Measurements from ENCODE around the gene RABL2A. TPM values are rescaled to one million over a fixed set of nuclear protein-coding genes. Genes with fewer than 3 reads are reported as not detected.
"Not testable (repeated sequence)": the region's sequence is repeated elsewhere in the genome, so short reads cannot be mapped to it uniquely, and the experiment has no call there.

Gene RABL2A
- polyA plus RNA-seq, 1 donor (not counting 4 experiments of a cell fraction or from before 2014, with no cell fraction given), result 6.7 TPM

DNA sequence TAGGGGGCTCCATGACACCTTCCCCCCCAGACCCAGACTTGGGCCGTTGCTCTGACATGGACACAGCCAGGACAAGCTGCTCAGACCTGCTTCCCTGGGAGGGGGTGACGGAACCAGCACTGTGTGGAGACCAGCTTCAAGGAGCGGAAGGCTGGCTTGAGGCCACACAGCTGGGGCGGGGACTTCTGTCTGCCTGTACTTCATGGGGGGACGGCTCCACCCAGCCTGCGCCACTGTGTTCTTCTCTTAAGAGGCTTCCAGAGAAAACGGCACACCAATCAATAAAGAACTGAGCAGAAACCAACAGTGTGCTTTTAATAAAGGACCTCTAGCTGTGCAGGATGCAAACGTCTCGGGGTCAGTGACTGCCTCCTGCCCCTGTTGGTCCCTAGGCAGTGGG lies 28.3 kb upstream of the RABL2A start:
- FAIRE-seq, result not testable (repeated sequence)

DNA sequence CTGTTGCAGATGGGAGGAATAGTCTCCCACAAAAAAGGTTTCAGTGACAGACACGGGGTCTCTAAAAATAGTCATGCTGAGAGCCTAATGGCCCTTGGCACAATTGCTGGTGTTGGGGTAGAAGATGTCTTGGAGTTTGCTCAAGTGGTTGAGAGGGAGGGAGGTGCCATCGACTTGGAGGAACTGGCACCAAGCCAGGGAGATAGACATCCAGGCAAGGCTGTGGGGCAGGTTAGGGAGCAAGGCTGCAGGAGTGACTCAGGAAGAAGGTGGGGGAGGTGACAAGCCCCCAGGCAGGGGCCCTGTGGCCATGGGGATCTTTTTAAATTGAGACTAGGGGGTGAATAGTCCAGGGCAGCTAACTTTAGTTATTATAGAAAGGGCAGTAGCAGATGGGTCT lies 27.9 kb upstream of the RABL2A start:
- H3K27me3 ChIP-seq (ENCODE audit: control insufficient read depth, extremely low read depth, insufficient read depth, low read length); DNase-seq (ENCODE audit: low read depth, low spot score); H3K4me1 ChIP-seq (ENCODE audit: control insufficient read depth, extremely low read depth, insufficient read depth, low read length): not testable (repeated sequence)

More for the DNA sequence above, 28.3 kb upstream of the RABL2A start:
- H2AFZ ChIP-seq (ENCODE audit: control insufficient read depth, low read length); H3K27ac ChIP-seq (ENCODE audit: control insufficient read depth, insufficient read depth, low read length); H3K27me3 ChIP-seq (ENCODE audit: control insufficient read depth, extremely low read depth, insufficient read depth, low read length); H3K9me3 ChIP-seq (ENCODE audit: control insufficient read depth, low read depth, low read length); H3K36me3 ChIP-seq (ENCODE audit: control insufficient read depth in 2 of 2, extremely low read depth in 1 of 2, insufficient read depth in 2 of 2, low read length in 2 of 2); H3K9me1 ChIP-seq (ENCODE audit: control insufficient read depth, extremely low read depth, insufficient read depth, low read length); H3K4me3 ChIP-seq (ENCODE audit: control insufficient read depth in 2 of 3, extremely low read depth in 1 of 3, insufficient read depth in 2 of 3, low read depth in 1 of 3, low read length in 3 of 3); dilution Hi-C loops (cut with MboI; ENCODE audit: extremely low pct_ligation_motif_present, low sequenced_read_pairs); DNase-seq (ENCODE audit: low read depth, low spot score); H3K9ac ChIP-seq (ENCODE audit: control insufficient read depth, extremely low read depth, insufficient read depth, low read length); H3K79me2 ChIP-seq (ENCODE audit: control insufficient read depth, insufficient read depth, low read length); H3K4me2 ChIP-seq (ENCODE audit: control insufficient read depth, extremely low read depth, insufficient read depth, low read depth, low read length); H3K4me1 ChIP-seq (ENCODE audit: control insufficient read depth, extremely low read depth, insufficient read depth, low read length); H4K20me1 ChIP-seq (ENCODE audit: control insufficient read depth, extremely low read depth, insufficient read depth, low read length): not testable (repeated sequence)

DNA sequence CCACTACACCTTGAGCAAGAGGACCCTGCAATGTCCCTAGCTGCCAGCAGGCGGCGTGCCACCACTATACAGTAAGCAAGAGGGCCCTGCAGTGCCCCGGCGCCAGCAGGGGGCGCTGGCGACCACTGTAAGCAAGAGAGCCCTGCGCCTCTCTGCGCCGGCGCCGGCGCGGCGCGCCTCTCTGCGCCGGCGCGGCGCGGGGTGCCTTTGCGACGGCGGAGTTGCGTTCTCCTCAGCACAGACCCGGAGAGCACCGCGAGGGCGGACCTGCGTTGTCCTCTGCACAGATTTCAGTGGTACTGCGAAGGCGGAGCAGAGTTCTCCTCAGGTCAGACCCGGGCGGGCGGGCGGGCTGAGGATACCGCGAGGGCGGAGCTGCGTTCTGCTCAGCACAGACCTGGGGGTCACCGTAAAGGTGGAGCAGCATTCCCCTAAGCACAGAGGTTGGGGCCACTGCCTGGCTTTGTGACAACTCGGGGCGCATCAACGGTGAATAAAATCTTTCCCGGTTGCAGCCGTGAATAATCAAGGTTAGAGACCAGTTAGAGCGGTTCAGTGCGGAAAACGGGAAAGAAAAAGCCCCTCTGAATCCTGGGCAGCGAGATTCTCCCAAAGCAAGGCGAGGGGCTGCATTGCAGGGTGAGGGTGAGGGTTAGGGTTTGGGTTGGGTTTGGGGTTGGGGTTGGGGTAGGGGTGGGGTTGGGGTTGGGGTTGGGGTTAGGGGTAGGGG lies 24.9 kb upstream of the RABL2A start:
- FAIRE-seq; H3K4me3 ChIP-seq (ENCODE audit: control insufficient read depth in 2 of 3, extremely low read depth in 1 of 3, insufficient read depth in 2 of 3, low read depth in 1 of 3, low read length in 3 of 3); H2AFZ ChIP-seq (ENCODE audit: control insufficient read depth, low read length); H3K27ac ChIP-seq (ENCODE audit: control insufficient read depth, insufficient read depth, low read length); H3K79me2 ChIP-seq (ENCODE audit: control insufficient read depth, insufficient read depth, low read length); H3K9me3 ChIP-seq (ENCODE audit: control insufficient read depth, low read depth, low read length); H3K36me3 ChIP-seq (ENCODE audit: control insufficient read depth in 2 of 2, extremely low read depth in 1 of 2, insufficient read depth in 2 of 2, low read length in 2 of 2); H3K4me2 ChIP-seq (ENCODE audit: control insufficient read depth, extremely low read depth, insufficient read depth, low read depth, low read length); H3K9ac ChIP-seq (ENCODE audit: control insufficient read depth, extremely low read depth, insufficient read depth, low read length); H4K20me1 ChIP-seq (ENCODE audit: control insufficient read depth, extremely low read depth, insufficient read depth, low read length); dilution Hi-C loops (cut with MboI; ENCODE audit: extremely low pct_ligation_motif_present, low sequenced_read_pairs); H3K9me1 ChIP-seq (ENCODE audit: control insufficient read depth, extremely low read depth, insufficient read depth, low read length); H3K4me1 ChIP-seq (ENCODE audit: control insufficient read depth, extremely low read depth, insufficient read depth, low read length); DNase-seq (ENCODE audit: low read depth, low spot score); H3K27me3 ChIP-seq (ENCODE audit: control insufficient read depth, extremely low read depth, insufficient read depth, low read length): not testable (repeated sequence)

More for the DNA sequence above, 27.9 kb upstream of the RABL2A start:
- H2AFZ ChIP-seq (ENCODE audit: control insufficient read depth, low read length); H3K27ac ChIP-seq (ENCODE audit: control insufficient read depth, insufficient read depth, low read length); FAIRE-seq; H3K9ac ChIP-seq (ENCODE audit: control insufficient read depth, extremely low read depth, insufficient read depth, low read length); H3K9me3 ChIP-seq (ENCODE audit: control insufficient read depth, low read depth, low read length); H3K9me1 ChIP-seq (ENCODE audit: control insufficient read depth, extremely low read depth, insufficient read depth, low read length); dilution Hi-C loops (cut with MboI; ENCODE audit: extremely low pct_ligation_motif_present, low sequenced_read_pairs); H3K79me2 ChIP-seq (ENCODE audit: control insufficient read depth, insufficient read depth, low read length); H3K4me2 ChIP-seq (ENCODE audit: control insufficient read depth, extremely low read depth, insufficient read depth, low read depth, low read length); H4K20me1 ChIP-seq (ENCODE audit: control insufficient read depth, extremely low read depth, insufficient read depth, low read length); H3K4me3 ChIP-seq (ENCODE audit: control insufficient read depth in 2 of 3, extremely low read depth in 1 of 3, insufficient read depth in 2 of 3, low read depth in 1 of 3, low read length in 3 of 3); H3K36me3 ChIP-seq (ENCODE audit: control insufficient read depth in 2 of 2, extremely low read depth in 1 of 2, insufficient read depth in 2 of 2, low read length in 2 of 2): not testable (repeated sequence)
